MV-4-11 (cell line): ENCODE results near the gene TSG101.

Experiments used
- DNase-seq: peaks from one replicate; lab custom pipeline; 2025; lab: John Stamatoyannopoulos, UW

The TSG101 gene, protein sequence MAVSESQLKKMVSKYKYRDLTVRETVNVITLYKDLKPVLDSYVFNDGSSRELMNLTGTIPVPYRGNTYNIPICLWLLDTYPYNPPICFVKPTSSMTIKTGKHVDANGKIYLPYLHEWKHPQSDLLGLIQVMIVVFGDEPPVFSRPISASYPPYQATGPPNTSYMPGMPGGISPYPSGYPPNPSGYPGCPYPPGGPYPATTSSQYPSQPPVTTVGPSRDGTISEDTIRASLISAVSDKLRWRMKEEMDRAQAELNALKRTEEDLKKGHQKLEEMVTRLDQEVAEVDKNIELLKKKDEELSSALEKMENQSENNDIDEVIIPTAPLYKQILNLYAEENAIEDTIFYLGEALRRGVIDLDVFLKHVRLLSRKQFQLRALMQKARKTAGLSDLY

DNA sequence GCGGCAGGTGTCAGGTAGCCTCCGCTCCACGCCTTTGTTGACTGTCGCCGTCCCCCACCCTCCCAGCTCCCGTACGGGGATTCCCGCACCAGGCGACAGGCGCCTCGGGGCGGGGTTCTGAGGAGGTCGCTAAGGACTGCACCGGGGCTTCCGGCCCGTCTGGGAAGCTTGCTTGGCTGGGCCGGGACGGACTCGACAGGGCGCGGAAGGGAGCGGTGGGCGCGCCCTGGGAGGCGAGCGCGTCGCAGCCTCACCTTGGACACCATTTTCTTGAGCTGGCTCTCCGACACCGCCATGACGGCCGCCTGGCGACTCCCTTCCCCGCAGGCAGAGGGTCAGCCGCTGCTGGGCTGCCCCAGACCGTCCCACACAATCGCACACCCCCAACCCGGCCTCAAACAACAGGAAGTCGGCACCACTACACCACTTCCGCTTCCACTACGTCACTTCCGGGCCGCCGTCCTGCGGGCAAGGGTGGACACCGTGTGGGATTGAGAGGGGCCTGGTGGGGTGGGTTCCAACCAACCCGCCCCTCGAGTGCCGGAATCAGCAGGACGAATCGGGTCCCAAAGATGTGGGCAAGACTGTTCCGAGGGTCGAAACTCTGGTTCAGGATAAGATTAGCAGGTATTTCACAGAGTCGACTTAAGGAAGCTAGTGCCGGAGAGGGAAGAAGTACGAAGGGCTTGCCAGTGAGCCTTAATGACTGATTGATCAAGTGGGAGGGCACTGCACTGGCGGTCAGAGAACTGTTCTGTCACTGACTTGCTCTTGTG, at the start of gene TSG101:
Gene TSG101 (minus strand): TSS at position 422 of the 776 bp plus-strand sequence. CDS start 126 bp downstream, at position 296.
- DNase-seq, result peak; percentile 87

- no peak for DNase-seq
Observed at GRCh38 chr11:18575361-18575760, 48.6 kb upstream of the TSG101 start.

DNA sequence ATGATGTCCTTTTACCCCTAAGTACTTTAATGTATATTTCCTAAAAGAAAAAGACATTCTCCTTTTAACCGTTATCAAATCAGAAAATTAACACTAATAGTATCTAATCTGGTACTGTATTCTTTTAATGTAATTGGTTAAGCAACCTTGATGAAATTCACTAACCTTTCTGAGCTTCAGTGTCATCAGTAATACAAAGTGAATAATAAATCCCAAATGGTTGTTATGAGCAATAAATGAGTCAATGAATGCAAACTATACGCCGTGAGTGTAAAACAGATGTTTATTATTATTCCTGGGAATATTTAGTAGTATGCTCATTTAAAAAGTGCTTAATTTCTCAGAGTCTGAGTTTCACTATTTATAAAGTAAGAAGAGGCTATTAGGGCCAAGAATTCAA, 40.3 kb upstream of the TSG101 start:
- no peak for DNase-seq

DNA sequence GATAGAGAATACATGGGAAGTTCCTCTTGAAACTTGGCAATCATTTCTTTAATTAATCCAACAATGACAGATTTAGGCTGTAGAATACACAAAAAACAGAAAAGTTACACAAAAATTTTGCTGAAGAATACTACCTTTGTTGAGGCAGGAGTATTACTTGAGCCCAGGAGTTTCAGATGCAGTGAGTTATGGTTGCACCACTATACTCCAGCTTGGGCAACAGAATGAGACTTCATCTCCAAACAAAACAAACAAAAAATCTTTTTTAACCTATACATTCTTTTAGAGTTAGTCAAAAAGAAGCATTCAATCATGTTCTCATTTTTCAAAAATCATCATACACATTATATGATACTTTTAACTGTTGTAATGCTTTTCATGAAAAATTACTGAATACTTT, 39.7 kb upstream of the TSG101 start:
- DNase-seq, result no peak

DNA sequence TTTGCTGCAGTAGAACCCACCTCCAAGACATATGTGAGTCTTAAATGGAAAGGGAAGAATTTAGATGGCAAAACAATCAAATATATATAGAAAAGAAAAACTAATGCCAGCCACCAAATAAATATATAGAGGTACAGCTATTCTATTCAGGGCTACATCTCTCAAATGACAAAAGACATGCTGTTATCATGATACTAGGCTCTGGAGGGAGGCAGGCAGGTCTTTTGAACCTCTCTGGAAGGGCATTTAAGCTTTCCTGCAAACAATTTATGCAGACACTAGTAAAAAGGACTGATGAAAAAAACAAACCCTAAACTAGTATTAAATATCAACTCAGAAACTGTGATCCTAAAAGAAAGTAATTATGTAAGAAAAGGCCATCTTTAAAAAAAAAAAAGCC, 37.4 kb upstream of the TSG101 start:
- no peak for DNase-seq

DNA sequence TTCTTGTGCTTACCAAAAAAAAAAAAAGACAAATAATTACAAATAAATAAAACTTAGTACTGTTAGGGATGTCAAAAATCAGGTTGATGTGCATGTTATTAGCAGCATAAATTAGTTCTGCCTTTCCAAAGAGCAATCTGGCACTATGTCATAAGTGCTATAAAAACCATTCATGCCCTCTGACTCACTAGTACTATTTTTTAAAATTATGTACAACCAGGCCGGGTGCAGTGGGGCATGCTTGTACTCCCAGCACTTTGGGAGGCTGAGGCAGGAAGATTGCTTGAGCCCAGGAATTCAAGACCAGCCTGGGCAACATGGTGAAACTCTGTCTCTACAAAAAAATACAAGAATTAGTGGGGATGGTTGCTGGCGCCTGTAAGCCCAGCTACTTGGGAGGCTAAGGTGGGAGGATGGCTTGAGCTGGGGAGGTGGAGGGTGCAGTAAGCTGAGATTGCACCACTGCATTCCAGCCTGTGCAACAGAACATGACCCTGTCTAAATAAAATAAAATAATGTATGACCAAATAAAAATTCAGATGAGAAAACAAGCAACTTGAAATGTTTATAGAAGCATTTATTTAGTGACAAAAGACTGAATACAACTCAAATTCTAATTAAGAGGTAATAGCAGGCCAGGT, 36.5 kb upstream of the TSG101 start:
- DNase-seq, result no peak

GRCh38 chr11:18548001-18548400, 21.3 kb upstream of the TSG101 start:
- no peak for DNase-seq

GRCh38 chr11:18540207-18541009, 13.7 kb upstream of the TSG101 start:
- peak; percentile 12 for DNase-seq

GRCh38 chr11:18536209-18536608, 9.5 kb upstream of the TSG101 start:
- DNase-seq, result no peak

DNA sequence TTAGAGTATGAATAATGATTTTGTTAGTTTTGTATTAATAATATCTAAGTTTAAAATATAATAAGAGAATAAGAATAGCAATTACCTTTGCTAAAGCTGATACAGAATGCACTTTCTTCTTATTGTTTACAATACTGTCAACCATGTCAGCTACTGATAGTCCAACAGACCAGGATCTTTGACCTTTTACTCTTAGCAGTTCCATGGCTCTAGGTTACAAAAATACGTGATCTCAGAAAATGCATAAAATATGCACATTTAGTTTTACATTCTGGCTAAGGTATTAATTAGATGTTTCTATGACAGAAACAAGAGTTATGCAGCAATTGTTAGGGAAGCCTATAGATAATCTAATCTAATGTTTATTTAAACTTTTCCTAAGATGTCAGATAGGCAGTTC, 7.5 kb upstream of the TSG101 start:
- DNase-seq, result no peak

DNA sequence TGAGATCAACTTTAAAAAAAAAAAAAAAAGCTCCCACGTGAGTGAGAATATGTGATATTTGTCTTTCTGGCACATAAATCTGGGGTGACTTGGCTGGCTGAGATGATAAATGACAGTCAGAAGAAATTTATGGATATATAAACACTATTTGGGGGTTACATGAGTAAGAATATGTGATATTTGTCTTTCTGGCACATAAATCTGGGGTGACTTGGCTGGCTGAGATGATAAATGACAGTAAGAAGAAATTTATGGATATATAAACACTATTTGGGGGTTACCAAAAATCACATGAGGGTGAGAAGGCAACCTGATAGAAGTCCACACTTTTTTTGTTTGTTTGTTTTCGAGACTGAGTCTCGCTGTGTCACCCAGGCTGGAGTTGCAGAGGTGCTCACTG, 6.6 kb upstream of the TSG101 start:
- no peak for DNase-seq

DNA sequence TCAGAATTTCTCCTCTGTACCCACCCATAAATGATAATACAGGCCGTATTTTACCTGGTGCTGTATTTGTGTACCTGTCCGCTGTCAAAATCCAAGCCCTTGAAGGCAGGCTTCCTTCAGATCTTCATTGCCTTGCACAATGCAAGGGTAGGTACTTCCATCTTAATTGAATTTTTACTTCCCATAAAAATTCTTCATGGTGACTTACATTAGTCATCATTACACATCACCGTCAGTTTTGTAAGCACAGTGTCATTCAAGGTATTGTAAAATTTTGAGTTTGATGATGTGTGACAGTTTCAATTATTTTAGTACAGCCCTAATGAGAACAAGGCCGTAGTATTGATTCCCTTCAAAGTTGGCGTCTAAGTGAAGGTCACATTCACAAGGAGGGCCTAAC, 770 bp upstream of the TSG101 start:
- DNase-seq, result peak; percentile 45

DNA sequence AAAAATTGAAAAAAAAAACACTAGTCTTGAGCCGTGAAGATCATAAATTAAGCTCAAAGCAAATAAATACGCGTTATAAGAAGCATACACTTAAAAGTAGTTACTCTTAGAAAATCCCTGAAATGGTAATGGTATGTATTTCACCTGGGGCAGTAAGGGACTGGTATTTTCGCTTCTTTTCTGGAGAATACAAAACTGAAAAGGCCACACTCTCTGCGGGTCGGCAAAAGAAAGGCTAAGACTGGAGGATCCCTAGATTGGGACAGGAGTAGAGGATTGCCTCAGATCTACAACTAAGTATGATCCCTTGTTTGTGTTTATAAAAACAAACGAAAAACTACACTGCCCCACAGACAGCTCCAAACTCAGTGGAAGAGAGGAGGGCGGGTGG, 617 bp downstream of the TSG101 start:
- no peak for DNase-seq

DNA sequence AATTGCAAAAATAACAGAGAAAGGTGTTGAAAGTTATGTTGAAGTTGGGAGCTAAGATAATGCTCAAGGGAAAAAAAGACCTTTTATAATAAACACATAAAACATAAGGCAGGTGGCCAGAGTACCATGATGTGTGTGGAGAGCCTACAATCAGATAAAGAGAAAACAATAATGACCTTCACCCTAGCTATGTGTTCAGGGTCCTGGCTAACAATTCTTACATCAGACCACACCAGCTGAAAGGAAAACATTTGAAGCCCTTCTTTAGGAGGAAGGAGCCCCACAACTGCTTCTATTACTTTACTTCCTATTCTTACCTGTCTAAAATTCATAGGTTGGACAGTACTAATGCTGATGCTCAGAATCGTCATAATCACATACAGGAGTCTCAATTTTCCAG, 2.5 kb downstream of the TSG101 start:
- no peak for DNase-seq

- no peak for DNase-seq
Observed at GRCh38 chr11:18523084-18523483, 3.7 kb downstream of the TSG101 start.

DNA sequence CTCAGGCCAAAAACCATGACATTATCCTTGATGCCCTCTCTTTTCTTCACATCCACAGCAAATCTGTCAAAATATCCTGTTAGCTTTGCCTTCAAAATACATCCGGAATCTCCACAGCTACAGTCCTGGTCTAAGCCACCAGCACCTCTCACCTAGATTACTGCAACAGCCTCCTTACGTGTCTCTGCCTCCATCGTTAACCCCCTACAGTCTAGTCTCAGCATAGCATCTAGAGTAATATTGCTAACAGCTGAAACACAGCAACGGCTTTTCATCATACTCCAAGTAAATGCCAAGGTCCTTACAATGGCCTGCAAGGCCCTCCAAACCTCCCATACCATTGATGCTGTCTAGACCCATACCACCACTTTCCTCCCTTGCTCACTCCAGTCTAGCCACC, 4.4 kb downstream of the TSG101 start:
- DNase-seq, result no peak

GRCh38 chr11:18521122-18521521, 5.6 kb downstream of the TSG101 start:
- DNase-seq, result no peak

- no peak for DNase-seq
Observed at GRCh38 chr11:18502352-18502751, 24.4 kb downstream of the TSG101 start.

- DNase-seq, result no peak
Observed at GRCh38 chr11:18501629-18502028, 25.1 kb downstream of the TSG101 start.

- no peak for DNase-seq
Observed at GRCh38 chr11:18498039-18498438, 28.7 kb downstream of the TSG101 start.

- no peak for DNase-seq
Observed at GRCh38 chr11:18495703-18496102, 31.0 kb downstream of the TSG101 start.

- DNase-seq, result peak; percentile 40
Observed at GRCh38 chr11:18495271-18495670, 31.5 kb downstream of the TSG101 start.
